Measurements from ENCODE around the gene PTPRO.

DNA sequence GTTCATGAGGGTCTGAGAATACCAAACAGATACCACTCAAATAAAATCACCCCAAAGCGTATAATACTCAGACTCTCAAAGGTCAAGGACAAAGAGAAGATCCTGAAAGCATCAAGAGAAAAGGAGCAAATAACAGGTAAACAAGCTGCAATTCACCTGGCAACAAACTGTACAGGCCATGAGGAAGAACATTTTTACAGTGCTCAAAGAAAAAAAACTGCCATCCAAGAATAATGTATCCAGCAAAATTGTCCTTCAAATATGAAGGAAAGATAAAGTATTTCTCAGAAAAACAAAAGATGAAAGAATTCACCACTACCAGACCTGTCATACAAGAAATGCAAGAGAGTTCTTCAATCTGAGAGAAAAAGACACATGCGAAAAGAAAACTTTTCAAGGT lies 206.4 kb downstream of the PTPRO start:
- TF ChIP-seq TAF1 (conservative IDR thresholded peaks at IDR 0.05) (no peak), YY1 (IDR thresholded peaks at IDR 0.05) (no peak), JUND (IDR thresholded peaks at IDR 0.05) (no peak), RAD21 (IDR thresholded peaks at IDR 0.05) (no peak), RXRA (IDR thresholded peaks at IDR 0.05) (no peak), SP1 (IDR thresholded peaks at IDR 0.05) (no peak), FOXA2 (IDR thresholded peaks at IDR 0.05) (no peak), GABPA (IDR thresholded peaks at IDR 0.05 in 1 of 2, conservative IDR thresholded peaks at IDR 0.05 in 1 of 2) (no peak), EGR1 (IDR thresholded peaks at IDR 0.05; ENCODE audit: low read depth in 2 of 2) (no peak)
- TF ChIP-seq, protein P1, sequence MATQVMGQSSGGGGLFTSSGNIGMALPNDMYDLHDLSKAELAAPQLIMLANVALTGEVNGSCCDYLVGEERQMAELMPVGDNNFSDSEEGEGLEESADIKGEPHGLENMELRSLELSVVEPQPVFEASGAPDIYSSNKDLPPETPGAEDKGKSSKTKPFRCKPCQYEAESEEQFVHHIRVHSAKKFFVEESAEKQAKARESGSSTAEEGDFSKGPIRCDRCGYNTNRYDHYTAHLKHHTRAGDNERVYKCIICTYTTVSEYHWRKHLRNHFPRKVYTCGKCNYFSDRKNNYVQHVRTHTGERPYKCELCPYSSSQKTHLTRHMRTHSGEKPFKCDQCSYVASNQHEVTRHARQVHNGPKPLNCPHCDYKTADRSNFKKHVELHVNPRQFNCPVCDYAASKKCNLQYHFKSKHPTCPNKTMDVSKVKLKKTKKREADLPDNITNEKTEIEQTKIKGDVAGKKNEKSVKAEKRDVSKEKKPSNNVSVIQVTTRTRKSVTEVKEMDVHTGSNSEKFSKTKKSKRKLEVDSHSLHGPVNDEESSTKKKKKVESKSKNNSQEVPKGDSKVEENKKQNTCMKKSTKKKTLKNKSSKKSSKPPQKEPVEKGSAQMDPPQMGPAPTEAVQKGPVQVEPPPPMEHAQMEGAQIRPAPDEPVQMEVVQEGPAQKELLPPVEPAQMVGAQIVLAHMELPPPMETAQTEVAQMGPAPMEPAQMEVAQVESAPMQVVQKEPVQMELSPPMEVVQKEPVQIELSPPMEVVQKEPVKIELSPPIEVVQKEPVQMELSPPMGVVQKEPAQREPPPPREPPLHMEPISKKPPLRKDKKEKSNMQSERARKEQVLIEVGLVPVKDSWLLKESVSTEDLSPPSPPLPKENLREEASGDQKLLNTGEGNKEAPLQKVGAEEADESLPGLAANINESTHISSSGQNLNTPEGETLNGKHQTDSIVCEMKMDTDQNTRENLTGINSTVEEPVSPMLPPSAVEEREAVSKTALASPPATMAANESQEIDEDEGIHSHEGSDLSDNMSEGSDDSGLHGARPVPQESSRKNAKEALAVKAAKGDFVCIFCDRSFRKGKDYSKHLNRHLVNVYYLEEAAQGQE (IDR thresholded peaks at IDR 0.05) = no peak
- TF ChIP-seq, protein P2, sequence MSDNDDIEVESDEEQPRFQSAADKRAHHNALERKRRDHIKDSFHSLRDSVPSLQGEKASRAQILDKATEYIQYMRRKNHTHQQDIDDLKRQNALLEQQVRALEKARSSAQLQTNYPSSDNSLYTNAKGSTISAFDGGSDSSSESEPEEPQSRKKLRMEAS (IDR thresholded peaks at IDR 0.05) = no peak
- TF ChIP-seq, protein P3, sequence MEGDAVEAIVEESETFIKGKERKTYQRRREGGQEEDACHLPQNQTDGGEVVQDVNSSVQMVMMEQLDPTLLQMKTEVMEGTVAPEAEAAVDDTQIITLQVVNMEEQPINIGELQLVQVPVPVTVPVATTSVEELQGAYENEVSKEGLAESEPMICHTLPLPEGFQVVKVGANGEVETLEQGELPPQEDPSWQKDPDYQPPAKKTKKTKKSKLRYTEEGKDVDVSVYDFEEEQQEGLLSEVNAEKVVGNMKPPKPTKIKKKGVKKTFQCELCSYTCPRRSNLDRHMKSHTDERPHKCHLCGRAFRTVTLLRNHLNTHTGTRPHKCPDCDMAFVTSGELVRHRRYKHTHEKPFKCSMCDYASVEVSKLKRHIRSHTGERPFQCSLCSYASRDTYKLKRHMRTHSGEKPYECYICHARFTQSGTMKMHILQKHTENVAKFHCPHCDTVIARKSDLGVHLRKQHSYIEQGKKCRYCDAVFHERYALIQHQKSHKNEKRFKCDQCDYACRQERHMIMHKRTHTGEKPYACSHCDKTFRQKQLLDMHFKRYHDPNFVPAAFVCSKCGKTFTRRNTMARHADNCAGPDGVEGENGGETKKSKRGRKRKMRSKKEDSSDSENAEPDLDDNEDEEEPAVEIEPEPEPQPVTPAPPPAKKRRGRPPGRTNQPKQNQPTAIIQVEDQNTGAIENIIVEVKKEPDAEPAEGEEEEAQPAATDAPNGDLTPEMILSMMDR (IDR thresholded peaks at IDR 0.05; ENCODE audit: low read depth, low read length, missing input control) = no peak
- TF ChIP-seq, protein P4, sequence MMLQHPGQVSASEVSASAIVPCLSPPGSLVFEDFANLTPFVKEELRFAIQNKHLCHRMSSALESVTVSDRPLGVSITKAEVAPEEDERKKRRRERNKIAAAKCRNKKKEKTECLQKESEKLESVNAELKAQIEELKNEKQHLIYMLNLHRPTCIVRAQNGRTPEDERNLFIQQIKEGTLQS (IDR thresholded peaks at IDR 0.05) = no peak

Data from liver (tissue), 3 donors.